OCI-LY1 (cell line): Measurements from ENCODE around the gene ARHGEF12.

Experiments used
- H2AFZ ChIP-seq: fragments of 200-600 bp; sonication (generic), shearing (Covaris generic); 2 replicates; pipeline ENCODE4 v1.6.0; 2014; ENCODE audit warnings: antibody characterized with exemption, mild to moderate bottlenecking, low read length
- H3F3A ChIP-seq: fragments of 200-600 bp; sonication (generic), shearing (Covaris generic); 2 replicates; pipeline ENCODE4 v1.6.0; 2014; ENCODE audit warnings: mild to moderate bottlenecking, antibody characterized with exemption, low read length, moderate library complexity; ENCODE audit not compliant: insufficient read depth
- H3K27ac ChIP-seq: fragments of 200-600 bp; sonication (generic); 2 replicates; pipeline ENCODE4 v1.5.1; 2014; ENCODE audit warnings: low read length, mixed run types, mild to moderate bottlenecking, low read depth; ENCODE audit not compliant: poor library complexity, severe bottlenecking
- H3K27me3 ChIP-seq: fragments of 200-600 bp; sonication (generic); 2 replicates; pipeline ENCODE4 v1.6.0; 2014; ENCODE audit warnings: antibody characterized with exemption, mild to moderate bottlenecking, low read length, moderate library complexity; ENCODE audit not compliant: insufficient read depth
- H3K36me3 ChIP-seq: fragments of 200-600 bp; sonication (generic); 2 replicates; pipeline ENCODE4 v1.6.1; 2014; ENCODE audit warnings: mild to moderate bottlenecking, antibody characterized with exemption, low read length, moderate library complexity, mixed read lengths; ENCODE audit not compliant: insufficient read depth
- H3K4me1 ChIP-seq: fragments of 200-600 bp; sonication (generic); 2 replicates; pipeline ENCODE4 v1.5.1; 2014; ENCODE audit warnings: mild to moderate bottlenecking, low read length, moderate library complexity; ENCODE audit not compliant: insufficient read depth, severe bottlenecking
- H3K4me2 ChIP-seq: fragments of 200-600 bp; sonication (generic), shearing (Covaris generic); 2 replicates; pipeline ENCODE4 v1.6.1; 2014; ENCODE audit warnings: low read length
- H3K4me3 ChIP-seq: fragments of 200-600 bp; sonication (generic); 2 replicates; pipeline ENCODE4 v1.5.1; 2014; ENCODE audit warnings: low read length, low read depth, mild to moderate bottlenecking, mixed read lengths; ENCODE audit not compliant: poor library complexity, severe bottlenecking
- H3K79me2 ChIP-seq: fragments of 200-600 bp; shearing (Covaris generic); 2 replicates; pipeline ENCODE4 v1.6.1; 2016; ENCODE audit warnings: mixed run types, low read length, mixed read lengths; ENCODE audit not compliant: insufficient read depth
- H3K9ac ChIP-seq: fragments of 200-600 bp; sonication (generic), shearing (Covaris generic); 2 replicates; pipeline ENCODE4 v1.6.1; 2014; ENCODE audit warnings: mild to moderate bottlenecking, low read length, mixed read lengths
- H3K9me2 ChIP-seq: fragments of 200-600 bp; sonication (generic), shearing (Covaris generic); 2 replicates; pipeline ENCODE4 v1.6.1; 2014; ENCODE audit warnings: low read depth, mild to moderate bottlenecking, low read length, mixed read lengths
- H3K9me3 ChIP-seq: fragments of 200-600 bp; shearing (Covaris generic); 2 replicates; pipeline ENCODE4 v1.6.1; 2014; ENCODE audit warnings: low read length, mixed read lengths
- H4K20me1 ChIP-seq: fragments of 200-600 bp; sonication (generic), shearing (Covaris generic); 2 replicates; pipeline ENCODE4 v1.6.0; 2016; ENCODE audit warnings: mild to moderate bottlenecking, low read length; ENCODE audit not compliant: insufficient read depth
- CTCF ChIP-seq: fragments of 200-600 bp; sonication (generic), shearing (Covaris generic); IDR thresholded peaks from 2 replicates; pipeline ENCODE4 v1.5.1; 2017; ENCODE audit warnings: mild to moderate bottlenecking, antibody characterized with exemption, low read length, moderate library complexity, mixed read lengths
- EZH2 ChIP-seq: fragments of 200-600 bp; sonication (generic), shearing (Covaris generic); IDR thresholded peaks from 2 replicates; pipeline ENCODE4 v1.8.0; 2017; ENCODE audit warnings: borderline replicate concordance, mixed run types, mild to moderate bottlenecking, antibody characterized with exemption, low read length, moderate library complexity, mixed read lengths

The ARHGEF12 gene

GRCh38 chr11:120392314-120392713 lies 56.1 kb downstream of the ARHGEF12 start:
- no peaks in the 10 kb centered on the region for H4K20me1 ChIP-seq
- H3K9me3 ChIP-seq: no peaks in the 10 kb centered on the region
- H3F3A ChIP-seq: no peaks in the 10 kb centered on the region
- no peak overlapping the region for H3K4me3 ChIP-seq
- no peak for TF ChIP-seq EZH2
- TF ChIP-seq CTCF: no peak
- H3K4me2 ChIP-seq: no peak overlapping the region
- H3K9me2 ChIP-seq: no peaks in the 10 kb centered on the region
- H3K27me3 ChIP-seq: no peaks in the 10 kb centered on the region
- no peak overlapping the region for H2AFZ ChIP-seq
- no peaks in the 10 kb centered on the region for H3K4me1 ChIP-seq
- H3K36me3 ChIP-seq: no peaks in the 10 kb centered on the region
- no peak overlapping the region for H3K9ac ChIP-seq
- H3K27ac ChIP-seq: no peak overlapping the region
- H3K79me2 ChIP-seq: no peaks in the 10 kb centered on the region

- H3K4me3 ChIP-seq: no peak overlapping the region
Measured at GRCh38 chr11:120392793-120393192, 56.6 kb downstream of the ARHGEF12 start.

GRCh38 chr11:120394119-120394518 lies 57.9 kb downstream of the ARHGEF12 start:
- Histone ChIP-seq H3K4me2 (no peak overlapping the region), H3K9ac (no peak overlapping the region), H3K27ac (no peak overlapping the region), H3K9me2 (no peaks in the 10 kb centered on the region), H3K27me3 (no peaks in the 10 kb centered on the region), H3K4me1 (no peaks in the 10 kb centered on the region), H3K36me3 (no peaks in the 10 kb centered on the region), H3K9me3 (no peaks in the 10 kb centered on the region), H2AFZ (no peak overlapping the region), H4K20me1 (no peaks in the 10 kb centered on the region), H3F3A (no peaks in the 10 kb centered on the region), H3K79me2 (no peaks in the 10 kb centered on the region), H3K4me3 (no peak overlapping the region)
- no peak for TF ChIP-seq EZH2
- no peak for TF ChIP-seq CTCF

More at GRCh38 chr11:120392793-120393192, 56.6 kb downstream of the ARHGEF12 start:
- no peak overlapping the region for H3K9ac ChIP-seq
- TF ChIP-seq CTCF: no peak
- TF ChIP-seq EZH2: no peak
- H3K36me3 ChIP-seq: no peaks in the 10 kb centered on the region
- no peak overlapping the region for H3K27ac ChIP-seq
- no peaks in the 10 kb centered on the region for H4K20me1 ChIP-seq
- H3K27me3 ChIP-seq: no peaks in the 10 kb centered on the region
- no peak overlapping the region for H3K4me2 ChIP-seq
- no peak overlapping the region for H2AFZ ChIP-seq
- H3F3A ChIP-seq: no peaks in the 10 kb centered on the region
- no peaks in the 10 kb centered on the region for H3K4me1 ChIP-seq
- no peaks in the 10 kb centered on the region for H3K9me3 ChIP-seq
- no peaks in the 10 kb centered on the region for H3K79me2 ChIP-seq
- H3K9me2 ChIP-seq: no peaks in the 10 kb centered on the region
